Activated T-helper 9 cell treated with anti-CD3 and anti-CD28 coated beads, Interleukin-2, amount 50 U/mL, for 16 hours (primary cell): Measurements from ENCODE around the gene SHISAL1.
"Not testable (repeated sequence)": the region's sequence is repeated elsewhere in the genome, so short reads cannot be mapped to it uniquely, and the experiment has no call there.

ENCODE experiments used
- DNase-seq: peaks from one replicate; pipeline ENCODE4 v3.0.0-alpha.2; 2020; ENCODE audit warnings: low read depth

SHISAL1 gene

GRCh38 chr22:44328326-44328725, 15.6 kb upstream of the SHISAL1 start:
- no peak for DNase-seq

DNA sequence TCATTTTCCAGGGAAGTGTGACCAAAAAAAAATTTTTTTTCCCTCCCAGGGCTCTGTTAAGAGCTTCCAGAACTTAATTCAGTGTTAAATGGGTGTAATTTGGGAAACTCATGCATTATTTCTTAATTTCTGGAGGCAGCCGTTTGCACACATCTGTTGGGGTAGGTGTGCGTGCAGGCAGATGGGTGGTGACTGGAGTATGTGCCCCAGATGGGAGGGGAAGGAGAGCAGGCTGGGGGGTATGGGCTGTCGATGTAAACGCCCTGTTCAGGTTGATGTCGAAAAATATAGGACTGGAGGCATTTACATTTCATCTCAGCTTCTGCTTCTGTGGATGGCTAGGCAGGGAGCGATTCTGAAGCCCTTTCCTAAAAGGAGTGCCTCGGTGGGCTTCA, 13.7 kb upstream of the SHISAL1 start:
- no peak for DNase-seq

- DNase-seq, result no peak
These were observed 13.2 kb upstream of the SHISAL1 start for GRCh38 chr22:44325718-44326490.

DNA sequence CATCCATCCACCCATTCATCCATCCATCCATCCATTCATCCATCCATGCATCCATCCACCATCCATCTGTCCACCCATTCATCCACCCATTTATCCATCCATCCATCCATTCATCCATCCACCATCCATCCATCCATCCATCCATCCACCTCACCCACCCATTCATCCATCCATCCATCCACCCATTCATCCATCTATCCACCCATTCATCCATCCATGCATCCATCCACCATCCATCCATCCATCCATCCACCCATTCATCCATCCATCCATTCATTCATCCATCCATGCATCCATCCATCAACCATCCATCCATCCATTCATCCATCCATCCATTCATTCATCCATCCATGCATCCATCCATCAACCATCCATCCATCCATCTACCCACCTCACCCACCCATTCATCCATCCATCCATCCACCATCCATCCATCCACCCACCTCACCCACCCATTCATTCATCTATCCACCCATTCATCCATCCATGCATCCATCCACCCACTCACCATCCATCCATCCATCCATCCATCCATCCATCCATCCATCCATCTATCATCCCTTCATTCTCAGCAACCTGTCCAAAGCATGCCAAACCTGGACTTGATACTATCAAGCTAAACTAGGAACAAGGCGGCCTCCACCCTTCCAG, 10.5 kb upstream of the SHISAL1 start:
- DNase-seq, result not testable (repeated sequence)

DNA sequence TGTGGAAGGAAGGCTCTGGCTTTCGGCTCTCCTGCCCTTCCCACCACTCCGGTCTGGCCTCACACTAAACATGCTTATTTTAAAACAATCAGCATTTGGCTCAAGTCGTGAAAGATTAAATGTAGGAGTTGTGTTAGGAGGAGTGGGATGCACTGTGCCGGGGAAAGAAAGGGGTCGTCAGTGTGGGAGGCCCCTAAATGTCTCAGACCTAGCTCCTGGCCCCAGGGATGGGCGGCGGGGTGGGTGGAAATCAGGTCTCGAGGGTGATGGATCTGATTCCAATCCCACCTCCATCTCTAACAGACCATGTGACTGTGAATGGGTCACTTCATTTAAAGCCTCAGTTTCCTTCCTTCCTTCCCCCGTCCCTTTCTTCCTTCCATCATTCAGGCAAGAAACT, 6.9 kb upstream of the SHISAL1 start:
- no peak for DNase-seq

GRCh38 chr22:44318751-44319150, 6.0 kb upstream of the SHISAL1 start:
- DNase-seq, result no peak

DNA sequence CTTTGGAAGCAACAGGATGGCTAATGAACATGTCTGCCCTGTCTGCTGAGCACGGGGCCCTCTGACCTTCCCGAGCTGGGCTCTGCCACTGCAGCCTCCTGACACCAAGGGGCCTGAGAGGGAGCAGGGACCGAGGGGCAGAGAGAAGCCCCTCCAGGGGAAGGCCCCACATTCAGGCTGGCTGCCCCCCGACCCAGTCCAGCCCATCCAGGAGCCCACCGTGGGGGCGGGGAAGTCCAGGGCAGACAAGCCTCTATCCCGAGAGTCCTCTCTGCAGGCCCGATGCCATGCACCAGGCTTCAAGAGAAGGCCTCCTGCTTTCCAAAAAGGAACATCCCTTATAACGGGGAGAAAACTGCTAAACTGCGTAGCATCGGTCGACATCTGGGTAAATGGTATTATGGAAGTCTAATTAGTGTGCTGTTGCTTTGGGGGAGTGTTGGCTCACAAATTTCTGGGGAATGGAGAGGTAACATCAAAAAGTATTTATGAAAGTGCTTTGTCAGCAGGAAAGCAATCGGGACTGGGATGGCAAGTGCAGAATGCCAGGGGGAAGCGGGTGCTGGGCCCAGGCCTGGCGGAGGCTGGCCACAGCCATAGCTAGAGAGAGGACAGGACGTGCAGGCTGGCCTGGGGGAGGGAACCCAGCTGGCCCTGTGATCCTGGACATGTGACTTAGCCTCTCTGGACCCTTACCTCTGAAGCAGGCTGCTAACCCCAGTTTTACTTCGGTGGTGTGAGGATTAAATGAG, 5.3 kb upstream of the SHISAL1 start:
- no peak for DNase-seq

- no peak for DNase-seq
These were observed 4.3 kb upstream of the SHISAL1 start for GRCh38 chr22:44317123-44317444.

DNA sequence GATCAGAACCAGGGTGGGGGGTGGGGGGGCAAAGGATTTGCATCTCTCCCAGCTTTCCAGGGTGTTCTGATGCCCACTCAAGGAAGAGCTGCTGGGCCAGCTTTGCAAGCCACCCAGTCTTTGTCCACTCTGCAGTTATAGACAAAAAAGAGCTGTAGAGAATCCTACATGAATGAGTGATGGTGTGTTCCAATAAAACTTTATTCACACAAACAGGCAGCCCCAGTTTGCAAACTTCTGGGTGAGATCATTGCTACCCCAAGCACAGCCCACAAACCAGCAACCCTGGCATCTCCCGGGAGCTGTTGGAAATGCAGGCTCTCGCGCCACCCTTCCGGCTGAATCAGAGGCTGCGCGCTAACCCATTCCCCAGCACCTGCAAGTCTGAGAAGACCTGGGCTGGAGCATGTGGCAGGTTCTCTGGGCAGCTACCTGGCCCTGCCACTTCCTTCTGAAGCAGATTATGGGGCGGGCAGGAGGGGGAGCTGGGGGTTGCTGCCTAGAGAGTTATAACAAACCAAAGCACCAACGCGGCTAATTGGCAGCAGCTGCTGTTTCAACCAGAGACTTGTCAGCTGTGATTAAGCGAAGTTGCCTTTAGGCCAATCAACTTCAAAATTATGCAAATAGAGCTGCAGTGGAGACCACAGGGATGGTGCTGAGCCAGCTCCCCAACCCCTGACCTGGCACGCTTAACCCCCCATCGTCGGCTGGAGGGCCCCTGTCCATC, 3.8 kb upstream of the SHISAL1 start:
- DNase-seq, result no peak

GRCh38 chr22:44314425-44315067, 1.8 kb upstream of the SHISAL1 start:
- DNase-seq, result no peak

DNA sequence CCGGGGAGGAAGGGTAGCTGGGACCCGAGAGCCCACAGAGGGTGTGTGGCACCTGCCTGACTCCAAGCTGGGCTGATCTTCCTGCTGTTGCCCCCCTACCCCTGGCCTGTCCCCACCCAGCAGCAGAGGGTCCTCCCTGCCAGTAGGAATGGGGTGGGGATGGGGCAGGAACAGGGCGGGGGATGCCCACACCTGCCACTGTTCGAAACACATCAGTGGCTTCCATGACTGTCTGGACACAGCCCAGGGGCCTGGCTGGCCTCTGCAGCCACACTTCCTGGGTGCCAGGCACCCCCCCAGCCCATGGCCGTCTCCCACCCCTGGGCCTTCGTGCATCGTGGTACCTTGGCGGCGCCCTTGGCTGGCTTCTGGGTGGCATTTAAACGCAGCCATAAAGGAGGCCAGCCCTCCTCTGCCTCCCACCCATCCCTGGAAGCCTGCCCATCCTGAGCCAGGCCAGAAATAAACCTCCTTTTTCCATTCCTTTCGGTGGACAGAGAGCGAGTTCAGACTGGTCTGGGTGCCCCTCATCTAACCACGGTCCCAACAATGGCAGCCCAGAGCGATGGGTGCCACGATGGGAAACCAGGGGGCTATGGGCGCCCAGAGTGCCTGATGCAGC, 745 bp upstream of the SHISAL1 start:
- no peak for DNase-seq

DNA sequence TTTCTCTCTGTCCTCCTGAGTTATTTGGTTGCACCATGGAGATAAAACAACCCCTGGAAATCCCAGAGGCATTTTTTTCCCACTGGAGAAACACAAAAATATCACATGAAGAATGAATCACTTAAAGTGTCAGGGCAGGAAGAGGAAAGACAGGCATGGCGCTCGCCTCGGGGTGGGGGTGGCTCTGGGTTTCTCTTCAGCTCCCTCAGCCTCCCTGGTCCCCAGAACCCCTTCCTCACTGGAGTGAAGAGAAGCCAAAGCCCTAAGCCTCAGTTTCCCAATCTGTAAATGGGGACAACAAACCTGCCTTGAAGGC, 938 bp downstream of the SHISAL1 start:
- no peak for DNase-seq

GRCh38 chr22:44311104-44311854, 1.5 kb downstream of the SHISAL1 start:
- no peak for DNase-seq

GRCh38 chr22:44309647-44310046, 3.1 kb downstream of the SHISAL1 start:
- DNase-seq, result no peak

DNA sequence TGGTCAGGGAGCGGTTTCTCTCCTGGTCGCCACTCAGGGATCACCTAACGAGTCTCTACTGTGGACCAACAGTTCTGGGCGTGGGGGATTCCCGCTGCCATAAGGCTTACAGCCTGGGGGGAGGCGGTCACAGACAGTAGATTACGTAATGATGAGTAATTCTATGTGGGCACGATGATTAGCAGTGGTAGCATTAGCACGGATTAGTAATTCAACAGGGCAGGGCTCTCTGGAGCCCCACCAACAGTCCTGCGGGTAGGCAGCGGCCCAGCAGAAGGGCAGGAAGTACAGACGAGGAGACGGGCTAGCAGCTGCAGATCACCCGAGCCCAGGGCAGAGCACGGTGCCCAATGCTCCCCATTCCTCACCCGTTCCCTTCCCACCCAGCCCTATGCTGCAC, 3.6 kb downstream of the SHISAL1 start:
- no peak for DNase-seq

DNA sequence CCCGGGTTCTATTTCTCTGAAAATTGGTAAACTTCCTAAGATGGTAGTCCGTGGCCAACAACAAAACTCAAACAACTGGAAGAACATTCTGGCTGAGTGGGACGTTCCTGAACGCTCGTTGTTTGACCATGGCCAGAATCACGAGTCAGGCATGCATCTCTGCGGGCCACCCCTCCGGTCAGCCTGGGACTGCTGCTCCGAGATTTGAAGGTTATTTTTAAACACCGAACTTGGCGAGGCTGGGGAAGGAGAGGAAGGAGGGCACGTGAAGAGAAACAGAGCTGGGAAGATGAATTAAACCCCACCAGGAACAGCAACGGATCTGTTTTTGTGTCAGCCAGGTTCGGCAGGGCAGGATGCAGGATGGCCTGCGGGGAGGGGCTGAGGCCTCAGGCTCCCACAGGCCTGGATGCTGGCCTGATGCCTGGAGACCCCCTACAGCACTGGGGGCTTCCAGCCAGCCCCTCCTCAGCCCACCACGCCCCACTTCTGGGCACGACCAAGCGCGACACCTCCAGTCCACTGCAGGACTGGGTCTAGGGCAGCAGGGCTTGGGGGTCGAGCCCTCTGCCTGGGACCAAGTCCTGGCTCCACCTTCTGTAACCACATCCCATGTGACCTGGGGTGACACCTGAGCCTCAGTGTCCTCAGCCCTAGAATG, 5.1 kb downstream of the SHISAL1 start:
- DNase-seq, result no peak

DNA sequence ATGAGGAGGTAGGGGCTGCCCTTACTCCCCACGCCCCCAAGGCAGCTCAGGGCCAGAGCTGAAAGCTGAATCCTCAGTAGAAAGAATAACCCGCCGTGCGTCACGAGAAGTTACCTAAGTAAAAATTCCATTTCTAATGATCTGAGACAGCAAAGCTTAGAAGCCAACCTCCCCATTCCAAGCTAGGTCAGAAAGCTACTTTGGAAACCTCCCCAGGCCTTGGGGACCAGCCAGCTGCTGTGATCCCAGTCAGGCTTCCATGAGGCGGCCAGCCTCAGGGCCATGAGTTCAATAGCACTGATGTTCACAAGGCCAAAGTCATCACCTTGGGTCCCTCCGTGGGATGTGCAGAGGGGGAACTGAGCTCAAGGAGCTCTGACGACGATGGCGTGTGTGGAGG, 6.9 kb downstream of the SHISAL1 start:
- DNase-seq, result no peak

DNA sequence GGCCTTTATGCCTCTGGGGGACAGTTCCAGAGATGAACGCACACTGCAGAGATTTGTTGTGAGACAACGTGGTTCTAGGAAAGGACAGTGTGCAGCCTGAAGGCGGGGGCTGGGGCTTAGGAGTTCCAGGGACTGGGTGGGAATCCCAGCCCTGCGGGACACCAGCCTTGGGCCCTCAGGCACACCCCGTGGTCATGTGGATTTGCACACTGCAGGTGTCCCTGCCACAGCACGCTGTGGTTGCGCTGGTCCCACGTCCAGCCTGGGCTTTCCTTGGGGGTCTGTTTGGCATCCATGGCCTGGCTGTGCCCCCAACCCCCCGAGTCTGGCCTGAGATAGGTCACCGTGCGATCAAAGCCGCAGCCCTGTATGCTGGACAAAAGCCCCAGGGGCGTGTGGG, 7.3 kb downstream of the SHISAL1 start:
- no peak for DNase-seq

GRCh38 chr22:44304911-44305310, 7.8 kb downstream of the SHISAL1 start:
- DNase-seq, result no peak

DNA sequence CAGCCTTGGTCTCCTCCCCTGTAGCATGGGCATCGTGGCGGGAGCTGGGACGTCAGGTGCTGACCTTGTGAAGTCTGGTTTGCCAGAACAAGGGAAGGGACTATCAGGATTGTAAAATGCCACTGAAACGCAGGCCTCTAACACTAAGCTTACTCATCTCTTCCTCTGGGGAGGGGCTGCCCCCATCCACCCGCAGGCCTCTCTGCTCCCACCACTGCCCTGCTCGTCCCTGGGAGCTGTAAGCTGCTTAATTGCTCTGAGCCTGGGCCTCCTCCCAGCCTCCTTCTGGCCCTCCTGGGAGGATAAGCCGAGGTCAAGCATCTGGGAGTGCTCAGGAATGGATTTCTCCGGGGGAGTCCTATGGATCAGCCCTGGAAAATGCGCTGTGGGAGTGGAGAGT, 8.4 kb downstream of the SHISAL1 start:
- no peak for DNase-seq

DNA sequence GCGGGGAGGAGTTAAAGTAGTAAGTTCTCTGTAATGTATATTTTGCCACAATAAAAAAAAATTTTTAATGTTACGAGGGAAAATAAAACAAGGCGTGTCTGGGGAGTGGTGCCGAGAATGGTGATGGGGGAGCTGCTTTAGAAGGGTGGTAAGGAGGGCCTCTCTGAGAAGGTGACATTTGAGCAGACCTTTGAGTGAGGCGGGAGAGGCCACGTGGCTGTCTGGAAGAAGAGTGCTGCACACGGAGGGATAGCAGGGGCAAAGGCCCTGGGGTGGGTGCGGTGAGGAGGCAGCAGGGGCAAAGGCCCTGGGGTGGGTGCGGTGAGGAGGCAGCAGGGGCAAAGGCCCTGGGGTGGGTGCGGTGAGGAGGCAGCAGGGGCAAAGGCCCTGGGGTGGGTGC, 10.4 kb downstream of the SHISAL1 start:
- DNase-seq, result not testable (repeated sequence)
